GM10266 (cell line): ENCODE measurements around the gene POLR2B.
"Not testable (repeated sequence)": the region's sequence is repeated elsewhere in the genome, so short reads cannot be mapped to it uniquely, and the experiment has no call there.

Experiments used
- DNase-seq: peaks from one replicate; pipeline ENCODE4 v3.0.0; 2012; ENCODE audit errors: extremely low spot score
- CTCF ChIP-seq: IDR thresholded peaks from 2 replicates; pipeline ENCODE4 v1.5.1; 2012; ENCODE audit warnings: mild to moderate bottlenecking, low read depth; ENCODE audit not compliant: control insufficient read depth, insufficient read depth; ENCODE audit errors: missing control alignments

The POLR2B gene

GRCh38 chr4:56978750-56979303 lies at the start of gene POLR2B:
Gene POLR2B, plus strand, starts transcription at chr4:56978896. Its CDS starts 90 bp downstream, at chr4:56978986.
- no peak for TF ChIP-seq CTCF
- DNase-seq: peak; percentile 91

GRCh38 chr4:56930638-56931037 lies 48.1 kb upstream of the POLR2B start:
- DNase-seq: no peak
- no peak for TF ChIP-seq CTCF

GRCh38 chr4:56931924-56932323 lies 46.8 kb upstream of the POLR2B start:
- no peak for DNase-seq
- TF ChIP-seq CTCF: no peak

GRCh38 chr4:56937262-56937661 lies 41.4 kb upstream of the POLR2B start:
- DNase-seq: no peak

GRCh38 chr4:56939826-56940225 lies 38.9 kb upstream of the POLR2B start:
- not testable (repeated sequence) for DNase-seq

More at GRCh38 chr4:56937262-56937661, 41.4 kb upstream of the POLR2B start:
- no peak for TF ChIP-seq CTCF

GRCh38 chr4:56940403-56940802 lies 38.3 kb upstream of the POLR2B start:
- no peak for TF ChIP-seq CTCF
- no peak for DNase-seq

GRCh38 chr4:56940971-56941370 lies 37.7 kb upstream of the POLR2B start:
- DNase-seq: no peak
- no peak for TF ChIP-seq CTCF

GRCh38 chr4:56941403-56941802 lies 37.3 kb upstream of the POLR2B start:
- DNase-seq: no peak
- no peak for TF ChIP-seq CTCF
